ENCODE data around the gene ZNF487.

GRCh38 chr10:43444897-43445466, 8.1 kb downstream of the ZNF487 start:
- TF ChIP-seq CTCF (conservative IDR thresholded peaks at IDR 0.05; ENCODE audit: low read depth in 2 of 2), result no peak
- no peak for TF ChIP-seq POLR2AphosphoS5 (IDR thresholded peaks at IDR 0.05; ENCODE audit: low read depth)
- TF ChIP-seq, protein P1, sequence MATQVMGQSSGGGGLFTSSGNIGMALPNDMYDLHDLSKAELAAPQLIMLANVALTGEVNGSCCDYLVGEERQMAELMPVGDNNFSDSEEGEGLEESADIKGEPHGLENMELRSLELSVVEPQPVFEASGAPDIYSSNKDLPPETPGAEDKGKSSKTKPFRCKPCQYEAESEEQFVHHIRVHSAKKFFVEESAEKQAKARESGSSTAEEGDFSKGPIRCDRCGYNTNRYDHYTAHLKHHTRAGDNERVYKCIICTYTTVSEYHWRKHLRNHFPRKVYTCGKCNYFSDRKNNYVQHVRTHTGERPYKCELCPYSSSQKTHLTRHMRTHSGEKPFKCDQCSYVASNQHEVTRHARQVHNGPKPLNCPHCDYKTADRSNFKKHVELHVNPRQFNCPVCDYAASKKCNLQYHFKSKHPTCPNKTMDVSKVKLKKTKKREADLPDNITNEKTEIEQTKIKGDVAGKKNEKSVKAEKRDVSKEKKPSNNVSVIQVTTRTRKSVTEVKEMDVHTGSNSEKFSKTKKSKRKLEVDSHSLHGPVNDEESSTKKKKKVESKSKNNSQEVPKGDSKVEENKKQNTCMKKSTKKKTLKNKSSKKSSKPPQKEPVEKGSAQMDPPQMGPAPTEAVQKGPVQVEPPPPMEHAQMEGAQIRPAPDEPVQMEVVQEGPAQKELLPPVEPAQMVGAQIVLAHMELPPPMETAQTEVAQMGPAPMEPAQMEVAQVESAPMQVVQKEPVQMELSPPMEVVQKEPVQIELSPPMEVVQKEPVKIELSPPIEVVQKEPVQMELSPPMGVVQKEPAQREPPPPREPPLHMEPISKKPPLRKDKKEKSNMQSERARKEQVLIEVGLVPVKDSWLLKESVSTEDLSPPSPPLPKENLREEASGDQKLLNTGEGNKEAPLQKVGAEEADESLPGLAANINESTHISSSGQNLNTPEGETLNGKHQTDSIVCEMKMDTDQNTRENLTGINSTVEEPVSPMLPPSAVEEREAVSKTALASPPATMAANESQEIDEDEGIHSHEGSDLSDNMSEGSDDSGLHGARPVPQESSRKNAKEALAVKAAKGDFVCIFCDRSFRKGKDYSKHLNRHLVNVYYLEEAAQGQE (IDR thresholded peaks at IDR 0.05; ENCODE audit: unreplicated experiment), result no peak
- TF ChIP-seq EZH2 (IDR thresholded peaks at IDR 0.05; ENCODE audit: low read depth, unreplicated experiment), result no peak

Data from GM23338 (cell line).